Colonic mucosa (tissue), 4 donors: Measurements from ENCODE around the gene STAT5B. TPM values are rescaled to one million over a fixed set of nuclear protein-coding genes. Genes with fewer than 3 reads are reported as not detected.

Source experiments
- DNase-seq: peaks from one replicate; pipeline ENCODE4 v3.0.0-alpha.2; 2020
- H3K27ac ChIP-seq: fragments of 200-600 bp; one replicate; pipeline ENCODE4 v1.8.0; 2021
- H3K27me3 ChIP-seq: fragments of 200-600 bp; one replicate; pipeline ENCODE4 v1.8.0; 2021
- H3K36me3 ChIP-seq: fragments of 200-600 bp; one replicate; pipeline ENCODE4 v1.8.0; 2021
- H3K4me1 ChIP-seq: fragments of 200-600 bp; one replicate; pipeline ENCODE4 v1.8.0; 2021; ENCODE audit warnings: mild to moderate bottlenecking
- H3K4me3 ChIP-seq: fragments of 200-600 bp; one replicate; pipeline ENCODE4 v1.8.0; 2021
- H3K9ac ChIP-seq, 2 donors: one replicate each; pipeline ENCODE4 v1.7.0; 2013; ENCODE audit warnings: control low read depth in 2 of 2, low read depth in 2 of 2, low read length in 2 of 2
- H3K9me3 ChIP-seq: fragments of 200-600 bp; one replicate; pipeline ENCODE4 v1.8.0; 2021
- CTCF ChIP-seq: fragments of 200-600 bp; IDR thresholded peaks from one replicate; pipeline ENCODE4 v1.8.0; 2022; ENCODE audit warnings: antibody characterized with exemption, mild to moderate bottlenecking
- intact Hi-C: fragments of 100-400 bp; cut with DNase I; formaldehyde crosslinking; loops from one replicate; pipeline ENCODE4 v1.14.1; 2022
- total RNA-seq, 2 donors: library from RNA; stranded (reverse); fragmentation: NEBNext Ultra II Directional in 1 of 2; extraction: Animal tissue kit (Norgen Biotek cat#: 25700) in 1 of 2; gene quantifications; one replicate each; pipeline ENCODE4 v1.2.1, GENCODE V29; 2021
- donor health status: healthy.
- donor health status: DM: no; HTN: no; CAD: no.
- donor health status: DM: no; HTN: no; CAD: no.

Gene STAT5B
- total RNA-seq, 2 donors from 2014 or later, result 29.3 to 38.4 TPM

GRCh38 chr17:42180411-42180921, 95.7 kb downstream of the STAT5B start:
- TF ChIP-seq CTCF, result no peak
- H3K4me3 ChIP-seq, result peak overlapping the region; percentile 30
- H3K4me1 ChIP-seq, result peaks cover 27% of the 10 kb centered on the region
- H3K27me3 ChIP-seq, result peaks cover 16% of the 10 kb centered on the region
- no peaks in the 10 kb centered on the region for H3K9me3 ChIP-seq
- H3K9ac ChIP-seq, result no peak overlapping the region
- H3K27ac ChIP-seq, result no peak overlapping the region
- no peak for DNase-seq
- no peaks in the 10 kb centered on the region for H3K36me3 ChIP-seq
- intact Hi-C loops, result no loop called here

- Histone ChIP-seq H3K36me3 (no peaks in the 10 kb centered on the region), H3K27me3 (peaks cover 16% of the 10 kb centered on the region), H3K9ac (no peak overlapping the region), H3K4me3 (no peak overlapping the region), H3K27ac (no peak overlapping the region), H3K9me3 (no peaks in the 10 kb centered on the region), H3K4me1 (peaks cover 26% of the 10 kb centered on the region)
- intact Hi-C loops, result no loop called here
- no peak for TF ChIP-seq CTCF
- DNase-seq, result peak; percentile 60
Observed at GRCh38 chr17:42179911-42180410, 96.2 kb downstream of the STAT5B start.

GRCh38 chr17:42179335-42179734, 96.9 kb downstream of the STAT5B start:
- Histone ChIP-seq H3K9ac (no peak overlapping the region), H3K27me3 (peaks cover 16% of the 10 kb centered on the region), H3K27ac (no peak overlapping the region), H3K9me3 (no peaks in the 10 kb centered on the region), H3K36me3 (no peaks in the 10 kb centered on the region), H3K4me3 (no peak overlapping the region), H3K4me1 (peaks cover 20% of the 10 kb centered on the region)
- intact Hi-C loops, result no loop called here
- DNase-seq, result no peak
- no peak for TF ChIP-seq CTCF

- H3K36me3 ChIP-seq, result no peaks in the 10 kb centered on the region
- intact Hi-C loops, result no loop called here
- DNase-seq, result no peak
- no peak overlapping the region for H3K4me3 ChIP-seq
- no peak for TF ChIP-seq CTCF
- H3K27ac ChIP-seq, result no peak overlapping the region
- peaks cover 16% of the 10 kb centered on the region for H3K27me3 ChIP-seq
- H3K9ac ChIP-seq, result no peak overlapping the region
- peaks cover 17% of the 10 kb centered on the region for H3K4me1 ChIP-seq
- no peaks in the 10 kb centered on the region for H3K9me3 ChIP-seq
Observed at GRCh38 chr17:42178817-42179216, 97.4 kb downstream of the STAT5B start.

- H3K4me1 ChIP-seq, result peaks cover 12% of the 10 kb centered on the region
- no peak overlapping the region for H3K9ac ChIP-seq
- TF ChIP-seq CTCF, result no peak
- no peak overlapping the region for H3K27ac ChIP-seq
- no peak for DNase-seq
- intact Hi-C loops, result no loop called here
- no peak overlapping the region for H3K4me3 ChIP-seq
- H3K27me3 ChIP-seq, result peaks cover 16% of the 10 kb centered on the region
- no peaks in the 10 kb centered on the region for H3K36me3 ChIP-seq
- H3K9me3 ChIP-seq, result no peaks in the 10 kb centered on the region
Observed at GRCh38 chr17:42177684-42178083, 98.5 kb downstream of the STAT5B start.
